HT-29 (cell line): ENCODE measurements around the gene SGPP2. TPM values are rescaled to one million over a fixed set of nuclear protein-coding genes. Genes with fewer than 3 reads are reported as not detected.
"Not testable (repeated sequence)": the region's sequence is repeated elsewhere in the genome, so short reads cannot be mapped to it uniquely, and the experiment has no call there.

Source experiments
- DNase-seq: peaks from one replicate; pipeline ENCODE4 v3.0.0-alpha.2; 2015; ENCODE audit warnings: low spot score
- total RNA-seq: library from RNA; depleted of rRNA; stranded (reverse); fragments of >200 nt; shearing (Covaris generic); gene quantifications from 2 replicates; pipeline ENCODE4 v1.2.3, GENCODE V29; 2014

The SGPP2 gene
- total RNA-seq, 1 experiment from 2014 or later, result 23.6 TPM

DNA sequence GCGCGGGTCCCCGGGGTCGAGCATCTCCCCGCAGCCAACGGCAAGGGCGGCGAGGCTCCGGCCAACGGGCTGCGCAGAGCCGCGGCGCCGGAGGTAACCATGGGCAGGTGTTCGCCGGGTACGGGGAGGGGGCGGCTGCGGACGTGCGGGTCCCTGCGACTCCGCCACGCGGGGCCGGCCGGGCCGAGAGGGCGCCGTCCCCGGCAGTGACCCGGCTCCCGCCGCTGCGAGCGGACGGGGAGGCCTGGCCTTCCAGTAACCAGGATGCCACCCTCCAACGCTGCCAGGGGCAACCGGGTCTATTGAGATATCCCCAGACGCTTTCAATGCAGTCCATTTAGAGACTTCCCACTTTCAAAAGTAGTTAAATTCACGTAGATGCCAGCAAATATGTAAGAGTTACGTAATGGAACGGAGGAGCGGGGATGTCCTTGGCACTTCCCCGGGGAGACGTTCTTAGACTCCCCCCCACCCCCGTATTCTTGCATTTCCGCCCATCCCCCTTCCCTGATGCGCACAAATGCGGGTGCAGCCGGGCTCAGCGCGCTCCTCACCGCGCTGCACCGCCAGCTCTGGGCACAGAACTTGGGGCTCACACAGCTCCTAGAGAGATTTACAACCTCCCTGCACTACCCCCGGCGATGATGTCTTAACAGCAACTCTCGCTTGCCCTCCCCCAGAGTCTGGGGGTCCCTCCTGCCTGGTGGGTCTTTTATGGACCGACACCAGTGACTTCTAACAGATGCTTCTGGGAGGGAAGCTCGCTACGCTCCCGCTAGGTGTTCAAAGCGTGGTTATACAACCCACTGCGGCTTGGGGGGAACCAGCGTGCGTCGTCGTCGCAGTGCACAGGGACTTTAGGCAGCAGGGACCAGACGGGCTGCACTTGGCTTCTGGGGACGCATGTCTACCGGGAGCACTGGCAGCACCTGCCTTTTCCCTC is 657 bp downstream of the SGPP2 start:
- DNase-seq, result peak; percentile 72

DNA sequence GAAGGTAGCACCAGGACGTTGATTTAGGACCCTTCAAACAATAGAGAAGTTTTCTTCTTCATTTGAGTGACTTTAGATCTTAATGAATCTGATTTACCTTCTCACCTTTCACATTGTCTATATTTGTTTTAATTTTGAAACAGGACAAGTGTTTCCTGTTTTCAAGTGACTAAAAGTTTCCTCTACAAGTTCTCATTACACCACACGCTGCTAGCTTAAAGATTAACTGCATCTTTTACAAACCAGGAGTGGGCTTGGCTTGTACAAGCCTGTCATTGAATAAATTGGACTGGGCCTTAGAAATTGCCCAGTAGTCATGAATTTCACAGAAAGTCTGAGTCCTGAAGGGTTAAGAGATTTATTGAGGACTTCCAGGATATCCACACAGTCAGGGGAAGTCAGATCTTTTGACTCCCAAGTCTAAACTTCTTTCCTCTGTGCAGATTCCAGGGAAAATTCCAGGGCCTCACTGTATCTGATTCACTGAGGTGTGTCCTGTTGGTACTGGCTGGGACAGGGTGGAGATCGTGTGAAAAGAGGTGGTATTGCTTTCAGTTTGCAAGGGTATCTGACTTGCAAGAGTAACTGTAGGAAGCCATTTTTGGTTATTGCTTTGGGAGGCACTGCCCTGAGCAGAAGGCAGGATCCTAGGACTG is 3.4 kb downstream of the SGPP2 start:
- peak; percentile 79 for DNase-seq

DNA sequence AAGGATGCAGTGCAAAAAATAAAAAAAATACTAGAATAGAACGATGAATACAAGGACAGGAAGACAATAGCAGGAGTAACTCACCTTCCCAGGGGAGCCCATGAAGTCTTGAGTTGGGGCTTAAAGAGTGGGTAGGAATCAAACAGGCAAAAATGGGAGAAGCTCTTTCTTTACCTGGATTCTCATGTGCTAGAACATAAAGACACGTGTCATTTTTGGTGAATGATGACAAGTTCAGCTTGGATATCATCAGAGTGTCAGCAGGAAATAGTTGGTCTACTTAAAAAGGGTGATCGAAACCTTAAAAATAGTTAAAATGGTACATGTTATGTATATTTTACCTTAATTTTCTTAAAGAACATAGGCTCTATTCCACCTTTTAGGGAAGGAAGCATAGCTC is 5.7 kb downstream of the SGPP2 start:
- DNase-seq, result no peak

DNA sequence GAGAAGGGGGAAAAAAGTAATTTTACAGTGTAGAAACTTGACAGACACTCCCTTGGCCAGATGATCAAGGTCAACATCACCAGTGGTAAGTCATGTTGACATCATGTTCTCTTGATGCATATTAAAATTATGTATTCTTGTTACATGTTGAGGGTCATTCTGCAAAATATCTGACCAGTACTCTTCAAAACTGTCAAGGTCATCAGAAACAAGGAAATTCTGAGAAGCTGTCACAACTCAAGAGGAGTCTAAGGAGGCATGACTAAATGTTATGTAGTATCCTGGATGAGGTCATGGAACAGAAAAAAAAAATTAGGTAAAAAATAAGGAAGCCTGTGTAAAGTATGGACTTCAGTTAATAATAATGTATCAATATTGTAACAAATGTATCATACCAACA is 6.3 kb downstream of the SGPP2 start:
- DNase-seq, result no peak

DNA sequence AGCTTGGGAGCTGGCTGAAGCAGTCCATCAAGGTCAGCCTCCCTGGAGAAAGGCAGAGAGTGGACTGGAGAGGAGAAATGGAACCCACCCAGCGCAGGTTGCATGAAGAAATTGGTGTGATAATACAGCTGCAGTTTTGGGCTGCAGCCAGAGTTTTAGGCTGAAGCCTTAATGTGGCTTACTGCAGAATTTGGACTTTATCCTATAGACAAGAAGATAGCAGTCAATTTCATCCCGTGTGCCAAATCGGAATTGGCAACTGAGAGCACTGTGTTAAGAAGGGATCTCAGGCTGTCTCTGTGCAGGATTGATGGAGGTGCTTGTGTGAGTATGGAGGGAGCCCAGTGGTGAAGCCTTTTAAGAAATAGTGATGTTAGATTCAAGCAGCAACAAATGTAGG is 7.5 kb downstream of the SGPP2 start:
- DNase-seq, result no peak

DNA sequence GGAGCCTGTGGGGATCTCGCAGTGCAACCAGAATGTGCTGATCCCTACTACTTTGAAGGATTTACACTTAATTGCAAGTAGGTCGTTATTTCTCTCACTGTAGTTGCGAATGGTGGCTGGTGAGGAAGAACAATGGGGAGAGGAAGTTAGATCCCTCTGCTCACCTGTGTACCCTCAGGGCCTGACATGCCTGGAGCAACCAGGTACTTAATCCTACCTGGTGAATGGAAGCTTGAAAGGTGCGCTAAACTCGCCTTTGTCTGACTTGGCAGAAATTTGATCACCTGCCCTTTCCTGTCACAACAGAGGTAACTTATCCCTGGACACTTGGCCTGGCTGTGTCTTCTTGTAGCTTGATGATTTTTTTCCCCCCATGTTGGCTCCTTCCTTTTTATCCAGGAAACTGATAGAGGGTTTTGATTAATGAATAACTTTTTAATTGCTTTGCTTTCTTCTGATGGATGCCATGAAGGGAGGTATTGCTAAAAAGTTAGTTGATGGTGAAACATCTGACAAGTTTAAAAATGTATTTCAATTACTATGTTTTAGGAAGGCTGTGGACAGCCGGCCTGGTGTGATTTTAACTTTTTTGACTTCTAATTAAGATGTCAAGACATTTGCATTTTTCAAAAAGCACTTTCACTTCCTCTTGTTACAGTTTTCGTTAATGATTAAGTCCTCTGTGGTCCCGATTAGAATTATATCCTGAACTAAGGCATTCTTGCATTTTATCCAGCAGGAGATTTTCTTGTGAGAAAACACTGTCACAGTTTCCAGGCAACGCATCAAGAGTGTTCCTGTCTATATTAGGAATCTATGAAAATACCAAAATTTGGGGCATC is 9.2 kb downstream of the SGPP2 start:
- peak; percentile 87 for DNase-seq

DNA sequence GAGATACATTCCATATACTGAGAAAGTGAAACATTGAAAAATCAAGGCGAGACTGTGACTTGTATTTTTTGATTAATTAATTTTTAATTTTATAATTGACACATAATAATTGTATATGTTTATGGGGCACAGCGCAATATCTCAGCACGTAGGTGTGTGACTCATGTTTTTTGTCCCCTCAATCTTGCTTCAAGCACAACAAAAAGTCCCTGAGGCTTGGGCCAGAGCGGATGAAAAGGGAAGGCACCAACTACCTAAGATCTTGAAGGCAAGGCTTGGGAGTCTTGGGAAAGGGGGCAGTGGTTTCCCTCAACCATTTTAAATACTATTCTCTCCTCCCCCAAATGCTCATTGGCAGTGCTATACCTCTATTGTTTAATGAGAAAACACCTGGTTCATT is 9.9 kb downstream of the SGPP2 start:
- no peak for DNase-seq

DNA sequence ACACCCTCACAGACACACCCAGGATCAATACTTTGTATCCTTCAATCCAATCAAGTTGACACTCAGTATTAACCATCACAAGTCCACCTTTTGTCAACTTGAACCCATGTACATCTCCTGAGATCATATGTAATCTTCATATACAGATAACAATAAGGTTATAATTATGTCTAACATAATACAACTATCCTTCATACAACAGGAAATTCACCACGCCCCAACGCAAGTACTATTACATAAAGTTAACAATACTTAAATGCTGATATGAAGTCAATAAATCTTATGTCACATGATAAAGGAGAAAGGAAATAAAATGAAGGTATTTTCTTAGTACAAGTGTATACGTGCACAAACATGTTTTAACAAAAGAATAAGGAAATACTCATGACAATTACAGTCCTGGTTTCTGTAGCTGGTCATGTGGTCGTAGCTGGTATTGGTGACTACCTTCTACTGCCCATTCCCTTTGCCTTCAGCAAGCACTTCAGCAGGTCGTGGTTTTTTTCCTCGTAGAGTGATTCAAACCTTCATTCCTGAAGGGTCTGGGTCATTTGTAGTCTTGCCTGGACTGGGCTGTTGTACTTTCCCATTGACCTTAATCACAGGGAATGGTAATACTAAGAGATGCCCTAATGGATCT is 11.2 kb downstream of the SGPP2 start:
- not testable (repeated sequence) for DNase-seq

DNA sequence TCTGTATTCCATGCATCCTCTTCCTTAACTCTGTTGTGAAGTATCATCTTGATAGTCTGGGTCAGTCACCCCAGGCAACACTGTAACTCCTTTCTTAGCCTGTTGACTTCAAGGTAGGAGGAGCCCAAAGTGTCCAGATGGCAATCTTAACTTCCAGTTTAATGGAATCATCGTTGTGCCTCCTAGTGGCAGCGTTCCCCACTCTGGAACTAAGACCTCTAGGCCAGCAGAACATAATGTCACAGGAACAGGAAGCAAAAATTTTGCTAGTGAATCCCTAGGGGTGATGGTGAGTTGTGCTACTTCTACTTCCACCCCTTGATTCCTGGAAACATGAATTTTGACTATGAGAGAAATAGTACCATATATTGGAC is 11.7 kb downstream of the SGPP2 start:
- DNase-seq, result no peak

DNA sequence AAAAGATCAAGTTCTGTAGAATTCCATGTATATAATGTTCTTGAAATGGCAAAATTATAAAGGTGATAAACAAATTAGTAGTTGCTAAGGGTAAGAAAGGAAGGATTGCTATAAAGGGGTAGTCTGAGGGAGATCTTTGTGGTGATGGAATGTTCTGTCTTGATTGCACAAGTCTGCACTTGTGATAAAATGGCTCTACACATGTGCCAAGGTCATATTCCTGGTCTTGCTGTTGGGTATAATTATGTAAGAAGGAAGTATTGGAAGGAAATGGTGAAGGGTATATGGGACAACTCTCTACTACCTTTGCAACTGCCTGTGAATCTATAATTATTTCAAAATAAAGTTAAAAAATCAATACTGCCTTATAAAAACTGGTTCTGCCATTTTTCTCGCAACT is 15.3 kb downstream of the SGPP2 start:
- no peak for DNase-seq

DNA sequence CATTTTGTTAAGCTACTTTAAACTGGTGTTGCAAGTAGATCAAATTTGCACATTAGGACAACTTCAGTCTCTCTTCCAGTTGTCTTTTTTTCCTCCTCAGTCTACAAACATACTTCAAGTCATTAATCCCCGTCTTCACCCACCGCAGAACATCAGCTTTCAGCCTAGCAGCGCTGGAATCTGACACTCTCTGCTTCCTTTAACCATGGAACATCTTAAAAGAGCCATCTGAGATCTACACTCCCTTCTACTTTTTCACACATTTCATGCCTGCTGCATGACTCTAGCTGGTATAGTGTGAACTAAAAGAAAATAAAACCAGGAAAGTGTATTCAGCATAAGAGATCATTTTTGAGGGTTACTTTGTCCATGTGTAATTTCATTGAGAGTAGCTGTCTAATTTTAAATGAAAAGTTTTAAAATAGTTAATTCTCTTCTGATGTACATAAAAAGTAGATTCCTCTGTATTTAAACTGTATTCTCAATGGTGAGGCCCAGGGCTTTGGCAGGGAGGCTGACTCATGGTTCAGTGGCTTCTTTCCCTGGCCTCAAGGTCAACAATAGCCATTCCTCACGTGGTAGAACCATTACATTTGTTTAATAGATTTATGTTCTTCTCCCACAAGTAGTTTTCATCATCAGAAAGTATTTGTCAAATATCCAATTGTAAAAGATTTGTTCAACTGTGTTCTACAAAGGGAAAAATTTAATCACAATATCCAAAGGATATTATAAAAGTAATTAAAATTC is 16.5 kb downstream of the SGPP2 start:
- peak; percentile 32 for DNase-seq

DNA sequence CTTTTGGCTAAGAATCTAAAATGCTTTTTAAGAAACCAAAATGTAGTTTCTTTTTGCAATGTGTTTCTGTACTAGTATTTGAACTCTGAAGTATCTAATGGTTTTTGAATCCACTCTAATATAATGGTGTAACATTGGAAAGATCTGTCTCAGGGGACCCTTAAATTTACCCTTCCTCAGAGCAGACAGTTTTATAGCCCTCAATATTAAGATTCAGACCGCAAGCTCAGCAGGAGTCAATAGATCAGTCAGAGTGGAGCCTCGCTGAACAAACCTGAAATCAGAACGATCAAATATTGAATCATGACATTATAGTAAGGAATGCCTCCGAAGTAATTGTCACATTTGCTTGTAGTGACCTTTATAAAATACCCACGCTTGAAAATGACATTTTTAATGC is 18.3 kb downstream of the SGPP2 start:
- DNase-seq, result no peak

DNA sequence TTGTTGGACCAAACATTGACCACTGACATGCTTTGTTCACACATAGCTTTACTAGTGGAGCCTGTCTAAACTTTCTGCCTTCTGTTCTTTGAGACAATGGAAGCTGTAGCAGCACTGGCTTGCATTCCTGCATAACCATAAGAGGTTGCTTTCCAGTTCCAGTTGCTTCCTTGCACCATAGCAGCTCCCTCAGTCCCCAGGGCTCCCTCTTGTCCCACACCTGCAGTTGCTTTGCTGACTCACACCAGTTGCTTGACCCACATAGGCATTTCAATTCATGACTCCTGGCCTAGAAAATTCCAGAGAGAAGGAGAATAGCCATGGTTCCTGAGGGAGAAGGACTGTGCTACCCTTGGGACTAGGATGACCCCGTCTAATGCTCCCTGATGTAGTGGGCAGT is 20.9 kb downstream of the SGPP2 start:
- no peak for DNase-seq

DNA sequence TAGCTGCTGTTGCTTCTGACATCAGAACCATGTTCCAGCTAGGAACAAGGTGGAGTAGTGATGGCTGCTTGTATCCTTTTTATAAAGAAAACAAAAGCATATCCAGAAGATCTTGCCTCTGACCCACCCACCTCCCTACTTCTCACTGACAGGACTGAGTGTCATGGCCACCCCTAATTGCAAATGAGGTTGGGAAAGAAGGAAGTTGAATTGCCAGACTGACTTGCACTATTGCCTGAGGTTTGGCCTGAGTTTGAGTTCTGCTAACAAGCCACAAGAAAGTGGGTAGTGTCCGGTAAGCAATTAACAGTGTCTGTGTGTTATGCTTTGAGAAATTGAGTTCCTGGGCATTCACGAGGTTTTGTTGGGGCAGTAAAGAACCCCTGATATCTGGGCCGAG is 22.8 kb downstream of the SGPP2 start:
- DNase-seq, result no peak

DNA sequence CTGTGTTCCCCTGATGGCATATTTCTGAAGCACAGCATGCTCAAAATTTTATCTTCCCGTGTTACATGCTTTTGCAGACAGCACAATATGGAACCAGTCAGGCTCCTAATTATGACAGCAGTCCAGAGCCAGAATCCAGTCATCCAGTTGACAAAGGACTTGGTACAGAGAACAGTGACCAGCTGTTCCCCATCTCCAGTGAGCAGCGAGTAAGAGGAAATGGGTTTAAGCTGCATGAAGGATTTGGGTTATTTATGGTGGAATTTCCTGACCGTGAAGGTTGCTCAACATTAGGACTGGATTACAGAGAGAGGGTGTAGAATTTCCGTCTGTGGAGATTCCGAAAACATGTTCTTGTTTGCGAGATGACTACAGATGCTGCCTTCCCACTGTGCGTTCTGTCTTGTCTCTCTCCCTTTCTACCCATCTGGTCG is 24.4 kb downstream of the SGPP2 start:
- no peak for DNase-seq

DNA sequence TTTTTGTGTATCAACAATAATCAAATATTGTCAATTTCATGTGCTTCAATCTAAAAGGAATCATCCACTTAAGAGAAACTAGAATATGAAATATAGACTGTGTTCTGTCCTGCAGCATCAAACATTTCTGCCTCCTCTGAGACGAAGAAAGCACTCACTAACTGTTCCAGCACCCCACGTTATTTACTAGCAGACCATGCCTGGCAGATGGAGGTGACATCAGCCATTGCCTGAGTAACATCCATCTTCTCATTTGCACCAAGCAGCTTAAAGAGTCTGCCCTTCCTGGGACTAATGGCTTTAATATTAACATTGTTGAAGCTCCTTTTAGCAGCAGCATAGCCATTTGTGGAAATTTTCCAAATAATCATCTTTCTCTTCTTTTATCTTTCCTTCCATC is 25.7 kb downstream of the SGPP2 start:
- DNase-seq, result no peak

DNA sequence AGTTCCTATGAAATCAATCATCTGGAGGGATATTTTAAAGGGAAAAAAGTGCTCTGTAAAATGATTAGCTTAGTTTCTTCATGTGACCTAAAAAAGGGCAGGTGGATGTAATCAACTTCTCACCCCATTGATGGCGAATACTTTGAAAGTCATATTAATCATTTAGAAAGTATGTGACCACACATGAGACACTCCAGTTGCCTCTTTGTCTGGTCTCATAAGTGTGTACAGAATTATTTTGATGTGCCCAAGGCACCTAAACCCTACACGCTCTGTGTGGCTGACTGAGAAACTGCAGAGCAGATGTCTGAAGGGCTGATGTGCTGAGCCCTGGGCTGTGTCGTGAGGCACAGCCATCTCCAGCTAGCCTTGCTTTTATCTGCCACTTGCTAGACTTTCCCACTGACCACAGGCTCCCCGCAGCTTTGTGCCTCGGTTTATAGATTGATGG is 26.9 kb downstream of the SGPP2 start:
- DNase-seq, result no peak

DNA sequence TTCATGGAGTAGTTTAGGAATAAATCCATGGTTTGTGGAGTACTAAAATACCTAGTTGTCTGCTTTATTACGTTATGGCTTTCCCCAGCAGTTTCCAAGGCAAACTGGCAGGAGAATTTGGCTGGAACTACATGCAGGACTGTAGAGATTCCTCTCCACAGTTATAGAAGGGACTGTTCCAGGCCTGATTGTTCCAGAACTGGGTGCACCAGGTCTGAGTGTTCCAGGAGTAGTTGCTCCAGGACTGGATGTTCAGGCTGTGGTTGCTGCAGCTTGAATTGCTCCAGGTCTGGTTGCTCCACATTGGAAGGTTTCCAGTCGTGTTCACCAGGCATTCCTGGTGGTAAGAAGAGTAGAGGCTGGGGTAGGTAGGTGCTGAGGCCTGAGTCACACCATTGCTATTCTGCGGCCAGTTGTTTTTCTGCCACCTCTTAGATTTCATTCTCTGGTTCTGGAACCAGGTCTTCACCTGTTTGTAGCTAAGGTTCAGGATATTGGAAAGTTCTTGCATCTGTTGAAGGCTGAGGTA is 28.1 kb downstream of the SGPP2 start:
- no peak for DNase-seq

DNA sequence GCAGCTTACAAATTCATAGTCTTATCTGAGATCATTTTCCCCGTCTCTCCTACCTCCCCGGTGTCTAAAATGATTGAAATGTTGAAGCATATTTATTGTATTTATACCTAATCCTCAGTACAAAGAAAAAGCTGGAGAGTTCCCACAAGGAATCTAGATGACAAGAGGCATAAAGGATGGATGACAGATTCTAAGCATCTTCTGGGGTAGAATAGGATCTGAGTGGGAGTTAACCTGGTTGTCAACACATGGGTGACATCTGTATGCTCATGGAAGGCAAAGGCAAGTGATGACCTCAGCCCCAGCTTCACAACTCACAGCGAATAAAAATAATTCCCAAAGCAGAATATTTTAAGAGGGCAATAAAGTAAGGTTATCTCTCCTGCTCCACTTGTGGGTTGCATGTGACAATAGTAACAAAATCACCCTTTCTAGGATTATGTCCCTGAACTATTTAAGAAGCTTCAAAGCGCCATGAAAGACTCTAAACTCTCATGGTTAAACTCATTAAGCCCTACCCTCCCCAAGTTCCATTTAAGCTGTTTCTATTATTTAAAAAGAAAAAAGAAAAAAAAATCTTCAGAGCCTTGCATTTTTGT is 32.2 kb downstream of the SGPP2 start:
- no peak for DNase-seq

DNA sequence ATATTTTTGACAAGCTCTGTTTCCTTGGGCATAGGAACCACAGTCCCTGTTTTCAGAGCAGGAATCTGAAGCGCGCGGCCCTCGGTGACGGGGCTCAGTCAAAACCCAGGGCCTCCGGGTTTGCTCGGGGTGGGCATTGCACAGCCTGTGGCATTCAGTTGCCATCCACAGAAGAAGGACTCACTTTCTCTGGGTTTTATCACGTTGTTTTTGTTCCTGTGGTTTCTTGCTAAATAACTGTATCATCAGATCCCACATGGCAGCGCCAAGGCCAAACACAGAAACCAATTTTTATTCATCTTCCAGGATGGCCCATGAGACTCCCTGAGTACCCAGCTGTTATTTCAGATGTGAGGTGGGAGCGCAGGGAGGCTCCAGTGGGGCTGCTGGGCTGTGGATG is 35.6 kb downstream of the SGPP2 start:
- no peak for DNase-seq
